Kidney capillary endothelial cell (primary cell): Measurements from ENCODE around the gene IFITM10.

Experiments
- DNase-seq: peaks from one replicate; pipeline ENCODE4 v3.0.0-alpha.2; 2018; ENCODE audit warnings: low spot score

IFITM10 gene

GRCh38 chr11:1763336-1763795 is 13.0 kb upstream of the IFITM10 start:
- no peak for DNase-seq

GRCh38 chr11:1762537-1763302 is 12.3 kb upstream of the IFITM10 start:
- peak; percentile 35 for DNase-seq

- DNase-seq = no peak
These were observed 11.6 kb upstream of the IFITM10 start for GRCh38 chr11:1761857-1762536.

- DNase-seq = no peak
These were observed 10.9 kb upstream of the IFITM10 start for GRCh38 chr11:1761110-1761856.

- peak; percentile 79 for DNase-seq
These were observed 10.1 kb upstream of the IFITM10 start for GRCh38 chr11:1760351-1761109.

GRCh38 chr11:1759851-1760220 is 9.4 kb upstream of the IFITM10 start:
- no peak for DNase-seq

GRCh38 chr11:1759151-1759850 is 8.9 kb upstream of the IFITM10 start:
- DNase-seq = no peak

GRCh38 chr11:1758611-1759150 is 8.3 kb upstream of the IFITM10 start:
- no peak for DNase-seq

- no peak for DNase-seq
These were observed 7.6 kb upstream of the IFITM10 start for GRCh38 chr11:1757861-1758610.

- no peak for DNase-seq
These were observed 6.7 kb upstream of the IFITM10 start for GRCh38 chr11:1756791-1757771.

- no peak for DNase-seq
These were observed 5.5 kb upstream of the IFITM10 start for GRCh38 chr11:1755692-1756561.

GRCh38 chr11:1755344-1755691 is 4.9 kb upstream of the IFITM10 start:
- DNase-seq = no peak

- DNase-seq = no peak
These were observed 4.2 kb upstream of the IFITM10 start for GRCh38 chr11:1754376-1755150.

- DNase-seq = no peak
These were observed 3.5 kb upstream of the IFITM10 start for GRCh38 chr11:1753929-1754305.

- no peak for DNase-seq
These were observed 3.0 kb upstream of the IFITM10 start for GRCh38 chr11:1753229-1753928.

- DNase-seq = no peak
These were observed 2.5 kb upstream of the IFITM10 start for GRCh38 chr11:1752907-1753228.
